ENCODE results near the gene NUTM1.

NUTM1 gene

DNA sequence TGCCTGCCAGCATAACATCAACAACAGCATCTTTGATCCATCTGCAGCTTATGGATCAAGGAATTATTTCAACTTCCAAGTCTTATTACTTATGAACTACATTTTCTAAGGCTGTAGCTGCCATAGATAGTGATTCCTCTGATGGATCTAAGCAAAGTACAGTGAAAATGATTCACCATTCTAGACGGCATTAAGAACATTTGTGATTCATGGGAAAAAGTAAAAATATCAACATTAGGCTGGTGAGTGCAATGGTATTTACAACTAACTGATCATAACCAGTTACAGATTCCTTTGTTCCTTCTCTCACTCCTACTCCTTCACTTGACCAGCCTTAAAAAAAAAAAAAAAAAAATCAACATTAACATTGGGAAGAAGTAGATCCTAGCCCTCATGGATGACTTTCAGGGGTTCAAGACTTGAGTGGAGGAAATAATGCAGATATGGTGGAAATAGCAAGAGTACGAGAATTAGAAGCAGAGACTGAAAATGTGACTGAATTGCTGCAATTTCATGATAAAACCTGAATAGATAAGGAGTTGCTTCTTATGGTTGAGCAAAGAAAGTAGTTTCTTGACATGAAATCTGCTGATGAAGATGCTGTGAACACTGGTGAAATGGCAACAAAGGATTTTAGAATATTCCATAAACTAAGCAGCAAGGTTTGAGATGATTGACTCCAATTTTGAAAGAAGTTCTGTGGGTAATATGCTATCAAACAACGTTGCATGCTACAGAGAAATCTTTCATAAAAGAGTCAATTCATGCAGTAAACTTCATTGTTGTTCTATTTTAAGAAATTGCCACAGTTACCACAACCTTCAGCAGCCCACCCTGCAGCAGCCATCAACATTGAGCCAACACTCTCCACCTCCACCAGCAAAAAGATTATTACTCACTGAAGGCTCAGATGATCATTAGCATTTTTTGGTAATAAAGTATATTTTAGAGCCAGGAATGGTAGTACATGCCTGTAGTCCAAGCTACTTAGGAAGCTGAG is 28.3 kb upstream of the NUTM1 start:
- no peak for DNase-seq (ENCODE audit: low spot score)
- TF ChIP-seq, protein P1, sequence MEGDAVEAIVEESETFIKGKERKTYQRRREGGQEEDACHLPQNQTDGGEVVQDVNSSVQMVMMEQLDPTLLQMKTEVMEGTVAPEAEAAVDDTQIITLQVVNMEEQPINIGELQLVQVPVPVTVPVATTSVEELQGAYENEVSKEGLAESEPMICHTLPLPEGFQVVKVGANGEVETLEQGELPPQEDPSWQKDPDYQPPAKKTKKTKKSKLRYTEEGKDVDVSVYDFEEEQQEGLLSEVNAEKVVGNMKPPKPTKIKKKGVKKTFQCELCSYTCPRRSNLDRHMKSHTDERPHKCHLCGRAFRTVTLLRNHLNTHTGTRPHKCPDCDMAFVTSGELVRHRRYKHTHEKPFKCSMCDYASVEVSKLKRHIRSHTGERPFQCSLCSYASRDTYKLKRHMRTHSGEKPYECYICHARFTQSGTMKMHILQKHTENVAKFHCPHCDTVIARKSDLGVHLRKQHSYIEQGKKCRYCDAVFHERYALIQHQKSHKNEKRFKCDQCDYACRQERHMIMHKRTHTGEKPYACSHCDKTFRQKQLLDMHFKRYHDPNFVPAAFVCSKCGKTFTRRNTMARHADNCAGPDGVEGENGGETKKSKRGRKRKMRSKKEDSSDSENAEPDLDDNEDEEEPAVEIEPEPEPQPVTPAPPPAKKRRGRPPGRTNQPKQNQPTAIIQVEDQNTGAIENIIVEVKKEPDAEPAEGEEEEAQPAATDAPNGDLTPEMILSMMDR (IDR thresholded peaks at IDR 0.05; ENCODE audit: extremely low read depth, missing control alignments): no peak

DNA sequence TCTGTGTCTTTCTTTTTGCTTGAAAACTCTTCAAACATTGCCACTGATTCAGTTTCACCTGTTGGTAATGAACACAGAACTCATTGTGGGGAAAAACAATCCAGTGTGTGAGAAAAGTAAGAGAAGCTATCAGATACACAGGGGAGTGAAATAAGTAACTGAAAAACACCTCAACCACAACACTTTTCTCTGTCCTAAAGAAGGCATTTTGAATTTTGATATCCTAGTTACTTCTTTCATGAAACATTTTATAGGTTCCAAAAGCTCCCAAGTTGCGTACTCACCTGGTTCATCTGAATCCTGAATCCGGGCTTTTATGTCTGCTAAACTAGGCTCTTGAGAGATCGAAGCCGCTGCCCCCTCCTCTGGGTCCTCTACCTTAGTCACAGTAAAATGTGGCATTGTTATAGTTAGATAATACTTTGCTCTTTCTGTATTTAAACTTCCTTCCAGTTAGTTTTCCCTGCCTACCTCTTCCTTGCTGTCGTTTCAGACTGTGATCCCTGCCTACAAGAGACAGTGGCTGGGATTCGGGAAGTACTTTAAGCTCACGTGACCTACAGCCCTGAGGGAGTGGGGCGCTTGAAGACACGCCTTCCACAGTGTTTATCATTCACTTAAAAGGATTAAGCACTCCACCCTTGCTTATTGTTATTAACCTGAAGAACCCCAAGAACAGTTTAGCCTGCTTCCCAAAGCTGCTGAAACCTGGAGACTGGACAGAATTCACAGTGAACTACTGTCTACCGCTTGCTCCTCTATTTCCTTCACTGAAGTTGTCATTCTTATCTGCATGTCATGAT is 24.6 kb upstream of the NUTM1 start:
- TF ChIP-seq, protein P1 (IDR thresholded peaks at IDR 0.05; ENCODE audit: extremely low read depth, missing control alignments): no peak
- DNase-seq (ENCODE audit: low spot score): peak; percentile 35

DNA sequence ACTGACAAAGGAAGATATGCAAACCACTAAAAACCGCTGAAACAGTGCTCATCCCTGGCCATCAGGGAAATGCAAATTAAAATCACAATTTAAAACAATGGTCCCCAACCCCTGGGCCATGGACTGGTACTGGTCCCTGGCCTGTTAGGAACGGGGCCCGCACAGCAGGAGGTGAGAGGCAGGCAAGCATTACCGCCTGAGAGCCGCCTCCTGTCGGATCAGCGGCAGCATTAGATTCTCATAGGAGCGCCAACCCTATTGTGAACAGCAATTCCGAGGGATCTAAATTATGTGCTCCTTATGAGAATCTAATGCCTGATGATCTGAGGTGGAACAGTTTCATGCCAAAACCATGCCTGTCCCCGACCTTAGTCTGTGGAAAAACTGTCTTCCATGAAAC is 19.9 kb upstream of the NUTM1 start:
- no peak for DNase-seq (ENCODE audit: low spot score)
- TF ChIP-seq, protein P1 (IDR thresholded peaks at IDR 0.05; ENCODE audit: extremely low read depth, missing control alignments): no peak

DNA sequence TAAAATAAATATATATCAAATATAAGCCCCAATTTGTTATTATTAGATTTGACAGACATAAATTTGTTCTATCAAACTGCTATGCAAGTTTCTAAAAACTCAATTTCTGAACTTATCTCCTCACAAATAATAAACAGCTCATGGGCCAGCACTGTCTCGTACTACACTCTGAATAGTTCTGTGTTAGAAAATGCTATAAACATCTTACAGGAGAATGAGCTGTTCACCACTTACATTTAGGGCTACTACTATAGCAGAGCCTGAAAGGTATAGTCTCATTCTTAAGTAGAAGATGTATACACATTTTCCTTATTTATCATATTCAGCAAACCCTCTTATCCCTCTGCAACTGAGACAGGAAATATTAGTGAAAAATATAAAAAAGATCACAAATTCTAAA is 18.2 kb upstream of the NUTM1 start:
- DNase-seq (ENCODE audit: low spot score): no peak
- TF ChIP-seq, protein P1 (IDR thresholded peaks at IDR 0.05; ENCODE audit: extremely low read depth, missing control alignments): no peak

DNA sequence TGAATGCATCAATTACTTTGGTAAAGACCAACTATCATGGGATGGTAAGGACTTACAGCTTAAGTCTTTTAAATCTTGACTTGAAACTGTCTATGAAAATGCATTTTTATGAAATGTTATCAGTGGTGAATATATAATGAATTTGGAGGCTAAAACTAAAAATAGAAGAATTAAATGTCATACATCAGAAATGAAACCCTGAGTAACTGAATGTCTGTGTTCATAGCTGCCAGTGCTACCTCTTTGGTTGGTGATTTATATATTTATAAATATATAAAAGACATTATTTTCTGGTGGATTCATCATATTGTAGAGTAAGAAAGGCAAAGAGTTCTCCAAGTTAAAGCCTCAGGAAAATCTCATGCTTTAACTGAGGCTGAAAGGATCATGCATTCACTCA is 17.7 kb upstream of the NUTM1 start:
- TF ChIP-seq, protein P1 (IDR thresholded peaks at IDR 0.05; ENCODE audit: extremely low read depth, missing control alignments): no peak
- no peak for DNase-seq (ENCODE audit: low spot score)

DNA sequence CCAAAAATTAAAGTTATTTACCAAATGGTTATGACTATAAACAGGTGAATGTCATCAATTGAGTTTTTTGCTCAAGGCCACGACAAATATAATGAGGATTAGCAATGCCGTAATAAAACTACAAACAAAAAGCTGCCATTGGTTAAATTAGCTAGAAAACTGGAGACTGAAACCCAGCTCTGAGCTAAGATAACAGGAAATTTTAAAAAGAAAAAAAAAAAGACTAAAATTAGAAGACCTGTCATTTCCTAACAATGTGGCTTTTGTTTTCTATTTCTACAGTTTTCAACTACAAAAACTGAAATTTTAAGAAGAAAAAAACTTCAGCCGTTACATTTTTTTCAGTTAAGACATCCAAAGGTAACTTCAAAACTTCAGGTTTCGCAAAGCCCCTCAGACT is 15.2 kb upstream of the NUTM1 start:
- TF ChIP-seq, protein P1 (IDR thresholded peaks at IDR 0.05; ENCODE audit: extremely low read depth, missing control alignments): no peak
- DNase-seq (ENCODE audit: low spot score): peak; percentile 12

DNA sequence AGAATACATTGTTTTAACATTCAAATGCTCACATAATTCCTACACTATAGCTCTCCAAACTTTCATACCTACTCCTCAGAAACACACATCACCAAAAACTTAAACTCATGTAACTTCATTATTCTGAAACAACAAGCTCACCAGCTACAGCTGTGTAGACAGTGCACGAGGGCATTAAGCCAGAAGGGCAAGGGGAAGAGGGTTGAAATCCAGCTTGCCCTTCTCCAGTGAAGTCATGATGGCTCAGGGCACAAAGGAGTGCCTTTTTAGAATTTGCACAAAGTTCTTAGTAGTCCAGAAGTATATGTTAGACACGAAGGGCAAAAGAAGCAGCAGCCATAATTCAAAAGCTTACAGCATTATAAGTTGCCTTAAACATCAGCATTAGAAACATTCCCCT is 14.1 kb upstream of the NUTM1 start:
- DNase-seq (ENCODE audit: low spot score): no peak
- TF ChIP-seq, protein P1 (IDR thresholded peaks at IDR 0.05; ENCODE audit: extremely low read depth, missing control alignments): no peak
